Measurements from ENCODE around the gene MRPL58. TPM values are rescaled to one million over a fixed set of nuclear protein-coding genes. Genes with fewer than 3 reads are reported as not detected.
A peak's percentile ranks its signal among the peaks of the same experiment; 100 is the strongest.

Gene MRPL58
- total RNA-seq, 4 donors from 2014 or later: 18.2 to 26.4 (median 20.8) TPM

- intact Hi-C loops (cut with DNase I; ENCODE audit: low total_unique reads): no loop called here
- Histone ChIP-seq H3K27me3 (no peaks in the 10 kb centered on the region), H3K9me3 (no peaks in the 10 kb centered on the region), H3K27ac (no peak overlapping the region), H3K36me3 (no peaks in the 10 kb centered on the region), H3K4me1 (no peaks in the 10 kb centered on the region), H3K4me3 (no peak overlapping the region)
- TF ChIP-seq CTCF (IDR thresholded peaks at IDR 0.05) (no peak), POLR2A (IDR thresholded peaks at IDR 0.05) (no peak)
- DNase-seq: no peak
Observed at GRCh38 chr17:75067856-75068255, 55.4 kb downstream of the MRPL58 start.

GRCh38 chr17:75068750-75069149 is 56.3 kb downstream of the MRPL58 start:
- intact Hi-C loops (cut with DNase I; ENCODE audit: low total_unique reads): no loop called here
- no peaks in the 10 kb centered on the region for H3K36me3 ChIP-seq
- TF ChIP-seq POLR2A (IDR thresholded peaks at IDR 0.05) (no peak), CTCF (IDR thresholded peaks at IDR 0.05) (no peak)
- H3K9me3 ChIP-seq: no peaks in the 10 kb centered on the region
- H3K4me3 ChIP-seq: no peak overlapping the region
- no peaks in the 10 kb centered on the region for H3K27me3 ChIP-seq
- H3K27ac ChIP-seq: no peak overlapping the region
- H3K4me1 ChIP-seq: no peaks in the 10 kb centered on the region
- no peak for DNase-seq

- H3K27ac ChIP-seq: no peak overlapping the region
- H3K36me3 ChIP-seq: no peaks in the 10 kb centered on the region
- no peaks in the 10 kb centered on the region for H3K4me1 ChIP-seq
- no peaks in the 10 kb centered on the region for H3K27me3 ChIP-seq
- TF ChIP-seq POLR2A (IDR thresholded peaks at IDR 0.05) (no peak), CTCF (IDR thresholded peaks at IDR 0.05) (peak in 1 of 4 experiments; percentile 11)
- intact Hi-C loops (cut with DNase I; ENCODE audit: low total_unique reads): no loop called here
- no peak for DNase-seq
- no peaks in the 10 kb centered on the region for H3K9me3 ChIP-seq
- no peak overlapping the region for H3K4me3 ChIP-seq
Observed at GRCh38 chr17:75069783-75070182, 57.3 kb downstream of the MRPL58 start.

Small RNAs within 50 kb of the gene (small RNA-seq; reads per million reads assigned to genes)
- gene AC111186.1 (not detected), gene RN7SL573P (not detected), gene RNU6-362P (not detected)

Other genes starting within 250 kb of the MRPL58 start
- gene NAT9, start 236.3 kb upstream of the MRPL58 start, total RNA-seq: 10 to 100 TPM in 3 of 4 donors, 1 to 10 TPM in 1; 5.4 to 53.3 (median 33.9) TPM
- under 1 TPM in 2 of 4 donors, not detected in 2; 0.55 to 0.90 TPM for gene GRIN2C, start 152.8 kb upstream of the MRPL58 start, total RNA-seq
- gene FDXR, start 139.7 kb upstream of the MRPL58 start, total RNA-seq: 10 to 100 TPM in 1 of 4 donors, 1 to 10 TPM in 2, not detected in 1; 5.1 to 13.4 (median 7.2) TPM
- gene FADS6, start 119.0 kb upstream of the MRPL58 start, total RNA-seq: not detected
- 1 to 10 TPM in 2 of 4 donors, not detected in 2; 1.5 to 6.1 TPM for gene USH1G, start 89.4 kb upstream of the MRPL58 start, total RNA-seq
- gene OTOP2, start 88.4 kb upstream of the MRPL58 start, total RNA-seq: under 1 TPM in 1 of 4 donors, not detected in 3; 0.46 TPM
- gene OTOP3, start 76.8 kb upstream of the MRPL58 start, total RNA-seq: not detected
- 10 to 100 TPM in 2 of 4 donors, 1 to 10 TPM in 2; 4.4 to 46.2 (median 22.6) TPM for gene HID1, start 39.9 kb upstream of the MRPL58 start, total RNA-seq
- 10 to 100 TPM in 1 of 4 donors, 1 to 10 TPM in 3; 4.7 to 25.4 (median 6.7) TPM for gene CDR2L, start 25.0 kb upstream of the MRPL58 start, total RNA-seq
- 100 to 1,000 TPM; 117 to 282 (median 168) TPM for gene ATP5PD, start 34.3 kb downstream of the MRPL58 start, total RNA-seq
- gene KCTD2, start 34.6 kb downstream of the MRPL58 start, total RNA-seq: 10 to 100 TPM in 2 of 4 donors, 1 to 10 TPM in 2; 2.4 to 39.0 (median 15.0) TPM
- 10 to 100 TPM in 2 of 4 donors, 1 to 10 TPM in 1, not detected in 1; 4.1 to 17.5 (median 12.1) TPM for gene SLC16A5, start 75.3 kb downstream of the MRPL58 start, total RNA-seq
- 1 to 10 TPM in 2 of 4 donors, under 1 TPM in 2; 0.29 to 9.2 (median 2.0) TPM for gene ARMC7, start 97.3 kb downstream of the MRPL58 start, total RNA-seq
- gene NT5C, start 119.1 kb downstream of the MRPL58 start, total RNA-seq: 10 to 100 TPM; 30.2 to 60.0 (median 44.9) TPM
- gene JPT1, start 141.8 kb downstream of the MRPL58 start, total RNA-seq: 10 to 100 TPM in 2 of 4 donors, 1 to 10 TPM in 2; 3.6 to 46.8 (median 11.6) TPM
- 100 to 1,000 TPM in 2 of 4 donors, 10 to 100 TPM in 2; 57.4 to 427 (median 102) TPM for gene SUMO2, start 170.3 kb downstream of the MRPL58 start, total RNA-seq
- 100 to 1,000 TPM in 1 of 4 donors, 10 to 100 TPM in 3; 17.1 to 108 (median 39.1) TPM for gene NUP85, start 193.0 kb downstream of the MRPL58 start, total RNA-seq
- 100 to 1,000 TPM in 1 of 4 donors, 10 to 100 TPM in 2, 1 to 10 TPM in 1; 9.4 to 104 (median 40.1) TPM for gene GGA3, start 248.9 kb downstream of the MRPL58 start, total RNA-seq
- gene MRPS7, start 249.2 kb downstream of the MRPL58 start, total RNA-seq: 10 to 100 TPM; 13.1 to 42.1 (median 33.0) TPM